Hypothalamus (tissue), 51 donors: ENCODE measurements around the gene ABLIM1.

ENCODE experiments used
- DNase-seq, 51 donors: peaks; one replicate each; lab custom pipeline; 2025; lab: John Stamatoyannopoulos, UW

ABLIM1 gene

GRCh38 chr10:114400091-114400490, 258.0 kb downstream of the ABLIM1 start:
- no peak for DNase-seq

- DNase-seq, result no peak
Observed at GRCh38 chr10:114399576-114399975, 258.5 kb downstream of the ABLIM1 start.

- DNase-seq, result no peak
Observed at GRCh38 chr10:114398587-114399331, 259.3 kb downstream of the ABLIM1 start.

- no peak for DNase-seq
Observed at GRCh38 chr10:114397651-114398145, 260.4 kb downstream of the ABLIM1 start.

- no peak for DNase-seq
Observed at GRCh38 chr10:114396464-114396863, 261.6 kb downstream of the ABLIM1 start.

GRCh38 chr10:114395366-114396022, 262.6 kb downstream of the ABLIM1 start:
- peak in 2 of 51 donors; percentile 32 to 36 for DNase-seq

- no peak for DNase-seq
Observed at GRCh38 chr10:114394531-114394930, 263.5 kb downstream of the ABLIM1 start.

GRCh38 chr10:114393886-114394285, 264.2 kb downstream of the ABLIM1 start:
- no peak for DNase-seq

GRCh38 chr10:114393482-114393881, 264.6 kb downstream of the ABLIM1 start:
- peak in 1 of 51 donors; percentile 16 for DNase-seq

- no peak for DNase-seq
Observed at GRCh38 chr10:114392112-114392835, 265.8 kb downstream of the ABLIM1 start.

- no peak for DNase-seq
Observed at GRCh38 chr10:114391599-114391998, 266.5 kb downstream of the ABLIM1 start.

GRCh38 chr10:114389426-114389825, 268.6 kb downstream of the ABLIM1 start:
- no peak for DNase-seq

GRCh38 chr10:114388275-114388674, 269.8 kb downstream of the ABLIM1 start:
- DNase-seq, result no peak

GRCh38 chr10:114387784-114388183, 270.3 kb downstream of the ABLIM1 start:
- no peak for DNase-seq

GRCh38 chr10:114386452-114386851, 271.6 kb downstream of the ABLIM1 start:
- no peak for DNase-seq

GRCh38 chr10:114385557-114385956, 272.5 kb downstream of the ABLIM1 start:
- DNase-seq, result no peak

- DNase-seq, result no peak
Observed at GRCh38 chr10:114384601-114385000, 273.5 kb downstream of the ABLIM1 start.

GRCh38 chr10:114384181-114384580, 273.9 kb downstream of the ABLIM1 start:
- peak in 35 of 51 donors; percentile 25 to 78 (median 52) for DNase-seq
